NCI-H2029 treated with DMSO at 0.1 percent for 48 hours (cell line): ENCODE measurements around the gene NRCAM.
"Not testable (repeated sequence)": the region's sequence is repeated elsewhere in the genome, so short reads cannot be mapped to it uniquely, and the experiment has no call there.

Experiments used
- DNase-seq: peaks from one replicate; lab custom pipeline; 2025; lab: John Stamatoyannopoulos, UW

NRCAM gene

DNA sequence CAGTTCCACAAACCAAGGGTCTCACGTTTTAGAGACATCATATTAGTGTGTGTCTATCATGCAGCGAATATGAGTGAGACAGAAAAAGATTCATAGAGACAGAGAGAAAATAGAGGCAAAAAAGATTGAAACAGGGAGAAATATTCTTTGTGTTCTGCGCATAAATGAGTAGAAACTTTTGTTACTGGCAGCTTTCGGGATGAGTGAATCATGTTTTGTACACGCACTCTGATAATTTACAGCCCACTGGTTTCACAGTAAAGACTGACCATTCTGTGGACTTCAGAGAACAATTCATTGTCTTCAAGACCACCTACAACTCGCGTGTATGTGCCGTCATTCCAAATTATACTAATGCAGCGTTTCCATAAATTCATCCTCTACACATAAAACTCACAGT lies 60.2 kb downstream of the NRCAM start:
- DNase-seq, result no peak

DNA sequence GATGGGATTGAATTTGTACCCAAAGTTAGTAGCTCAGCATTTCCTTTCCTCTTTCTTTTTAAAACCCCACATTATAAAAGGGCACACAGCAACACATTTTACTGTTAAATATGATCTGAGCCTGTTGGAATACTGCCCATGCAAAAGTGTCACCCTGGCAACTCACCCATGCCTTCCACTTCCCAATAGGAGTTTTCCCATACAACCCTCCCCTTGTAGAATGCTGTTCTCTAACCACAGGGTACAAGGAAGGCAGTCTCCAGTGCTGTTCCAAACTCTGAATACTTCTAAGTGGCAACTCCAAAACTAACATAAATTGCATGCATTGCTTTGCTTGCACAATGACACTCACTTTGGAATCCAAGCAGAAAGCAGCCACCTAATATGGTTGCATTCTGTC lies 60.8 kb downstream of the NRCAM start:
- DNase-seq, result no peak

DNA sequence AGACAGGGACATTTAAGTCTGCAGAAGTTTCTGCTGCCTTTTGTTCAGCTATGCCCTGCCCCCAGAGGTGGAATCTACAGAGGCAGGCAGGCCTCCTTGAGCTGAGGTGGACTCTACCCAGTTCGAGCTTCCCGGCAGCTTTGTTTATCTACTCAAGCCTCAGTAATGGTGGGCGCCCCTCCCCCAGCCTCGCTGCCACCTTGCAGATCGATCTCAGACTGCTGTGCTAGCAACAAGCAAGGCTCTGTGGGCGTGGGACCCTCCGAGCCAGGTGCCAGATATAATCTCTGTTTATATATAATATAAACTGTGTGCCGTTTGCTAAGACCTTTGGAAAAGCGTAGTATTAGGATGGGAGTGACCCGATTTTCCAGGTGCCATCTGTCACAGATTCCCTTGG lies 63.1 kb downstream of the NRCAM start:
- not testable (repeated sequence) for DNase-seq

DNA sequence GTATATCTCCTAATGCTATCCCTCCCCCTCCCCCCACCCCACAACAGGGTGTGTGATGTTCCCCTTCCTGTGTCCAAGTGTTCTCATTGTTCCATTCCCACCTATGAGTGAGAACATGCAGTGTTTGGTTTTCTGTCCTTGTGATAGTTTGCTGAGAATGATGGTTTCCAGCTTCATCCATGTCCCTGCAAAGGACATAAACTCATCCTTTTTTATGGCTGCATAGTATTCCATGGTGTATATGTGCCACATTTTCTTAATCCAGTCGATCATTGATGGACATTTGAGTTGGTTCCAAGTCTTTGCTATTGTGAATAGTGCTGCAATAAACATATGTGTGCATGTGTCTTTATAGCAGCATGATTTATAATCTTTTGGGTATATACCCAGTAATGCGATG lies 68.5 kb downstream of the NRCAM start:
- not testable (repeated sequence) for DNase-seq

DNA sequence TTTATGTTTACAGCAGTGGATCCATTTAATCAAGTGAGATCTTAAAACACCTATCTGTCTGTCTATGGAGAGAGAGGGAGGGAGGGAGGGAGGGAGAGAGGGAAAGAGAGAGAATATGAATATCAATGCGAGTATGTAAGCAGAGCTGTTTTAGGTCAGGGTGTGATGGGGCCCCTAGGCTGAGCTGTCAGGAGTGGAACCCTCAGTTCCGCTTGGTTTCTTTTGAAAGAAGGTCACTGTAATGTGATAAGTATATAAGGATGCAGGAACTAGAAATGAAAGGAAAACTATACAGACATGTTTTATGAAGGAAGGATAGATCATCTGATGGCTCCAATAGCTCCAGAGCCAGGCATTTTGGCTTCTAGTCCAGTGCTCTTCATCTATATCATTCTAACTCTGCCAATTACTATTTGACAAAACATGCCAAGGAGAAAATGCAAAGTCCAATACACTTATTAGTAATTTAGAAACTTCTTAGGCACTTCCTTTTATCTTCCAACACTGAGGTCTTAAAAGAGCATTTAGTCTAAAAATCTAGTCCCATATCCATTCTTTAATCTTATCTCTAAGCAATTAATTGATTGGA lies 70.3 kb downstream of the NRCAM start:
- DNase-seq, result peak; percentile 70

DNA sequence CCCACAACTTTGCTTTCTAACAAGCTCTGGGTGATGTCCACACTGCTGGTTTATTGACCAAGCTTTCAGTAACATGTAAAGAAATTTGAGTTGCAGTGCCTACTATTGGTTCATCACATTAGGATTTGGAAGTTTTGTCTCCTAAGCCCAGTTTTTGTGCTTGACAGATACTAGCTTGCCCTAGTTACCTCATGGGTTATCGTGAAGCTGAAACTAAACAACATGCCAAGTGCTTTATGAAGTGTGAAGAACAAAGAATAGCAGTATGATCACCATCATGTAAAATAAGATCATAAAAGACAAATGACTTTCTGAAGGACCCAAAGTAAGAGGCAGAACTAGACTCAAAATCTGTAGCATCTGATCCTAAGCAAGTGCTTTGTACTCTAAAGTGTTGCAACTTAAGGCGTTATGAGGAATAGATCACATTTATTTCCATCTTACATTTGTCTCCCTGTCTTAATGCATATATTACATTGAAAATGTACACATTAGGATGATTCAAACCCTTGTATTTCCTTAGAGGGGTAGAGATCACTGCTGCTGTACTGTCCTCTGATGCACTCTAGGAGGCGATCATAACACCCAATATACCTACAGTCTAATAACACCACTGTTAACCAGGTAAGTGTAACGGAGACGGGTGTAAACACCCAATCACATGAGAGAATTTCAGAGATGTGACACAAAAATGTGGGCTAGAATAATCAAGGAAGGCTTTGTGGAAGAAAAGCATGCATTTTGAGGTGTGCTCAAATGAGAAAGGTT lies 71.3 kb downstream of the NRCAM start:
- DNase-seq, result no peak

DNA sequence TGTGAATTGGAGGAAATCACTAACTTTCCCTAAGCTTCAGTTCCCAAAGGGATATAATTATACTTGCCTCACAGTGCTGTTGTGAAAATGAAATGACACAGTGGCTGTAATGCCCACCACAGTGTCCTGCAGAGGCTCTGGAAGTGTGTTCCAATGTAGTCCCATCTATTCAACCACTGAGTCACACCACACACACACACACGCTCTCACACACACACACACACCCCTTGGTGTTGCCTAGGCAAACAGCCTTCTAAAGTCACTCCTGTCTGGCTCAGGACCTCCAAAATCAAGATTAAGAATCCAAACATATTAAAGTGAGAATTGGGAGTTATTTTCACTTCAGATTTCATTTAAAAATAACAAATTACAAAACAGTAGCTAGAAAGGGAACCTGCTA lies 73.3 kb downstream of the NRCAM start:
- no peak for DNase-seq

DNA sequence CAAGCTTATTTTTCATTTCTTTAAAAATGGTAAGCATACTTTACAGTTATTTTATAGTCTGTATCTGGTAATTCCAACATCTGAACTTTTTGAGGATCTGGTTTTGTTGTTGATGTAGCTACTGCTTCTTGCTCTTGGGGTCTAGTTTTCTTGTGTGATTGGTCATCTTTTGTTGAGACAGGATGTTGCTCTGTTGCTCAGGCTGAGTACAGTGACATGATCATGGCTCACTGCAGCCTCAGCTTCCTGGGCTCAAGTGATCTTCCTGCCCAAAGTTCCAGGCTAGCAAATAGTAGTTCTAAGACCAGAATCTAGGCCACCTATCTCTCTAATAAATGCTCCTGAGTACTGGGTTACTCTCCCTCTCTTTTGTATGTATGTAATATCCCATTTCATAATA lies 75.7 kb downstream of the NRCAM start:
- DNase-seq, result no peak

DNA sequence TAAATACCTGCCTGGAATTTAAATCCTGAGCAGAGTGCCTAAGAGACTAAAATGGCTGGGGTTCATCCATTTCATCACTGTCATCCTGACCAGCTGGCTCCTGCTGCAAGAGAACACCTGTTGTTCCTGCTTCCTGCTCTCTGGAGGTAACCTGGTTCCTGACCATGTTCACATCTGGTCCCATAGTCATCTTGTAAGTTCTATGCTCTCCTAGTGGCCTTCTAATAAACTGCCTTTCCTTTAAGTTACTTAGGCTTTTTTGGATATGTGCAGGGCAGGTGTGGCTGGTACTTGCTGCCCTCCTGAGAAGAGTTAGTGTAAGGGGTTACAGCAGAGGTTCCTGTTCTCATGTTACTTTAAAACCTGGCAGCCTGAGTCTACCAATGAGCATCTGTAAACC lies 80.0 kb downstream of the NRCAM start:
- no peak for DNase-seq

DNA sequence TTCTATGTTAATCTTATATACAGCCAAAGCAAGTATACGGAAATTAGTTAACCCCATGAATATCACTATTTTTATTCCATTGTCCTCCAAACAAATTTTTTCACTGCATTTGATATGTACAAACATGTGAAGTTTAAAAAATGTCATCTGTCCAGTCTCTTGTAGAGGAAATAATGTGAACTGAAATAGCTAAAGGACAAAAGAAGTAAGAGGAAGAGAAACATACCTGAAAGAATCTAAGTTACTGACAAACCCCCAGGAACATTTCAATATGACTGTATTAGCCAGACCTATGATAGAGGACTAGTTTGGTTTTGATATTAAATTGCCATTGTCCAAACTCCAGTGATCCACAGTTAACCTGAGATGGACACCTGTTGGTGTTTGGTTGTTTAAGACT lies 80.6 kb downstream of the NRCAM start:
- DNase-seq, result no peak

DNA sequence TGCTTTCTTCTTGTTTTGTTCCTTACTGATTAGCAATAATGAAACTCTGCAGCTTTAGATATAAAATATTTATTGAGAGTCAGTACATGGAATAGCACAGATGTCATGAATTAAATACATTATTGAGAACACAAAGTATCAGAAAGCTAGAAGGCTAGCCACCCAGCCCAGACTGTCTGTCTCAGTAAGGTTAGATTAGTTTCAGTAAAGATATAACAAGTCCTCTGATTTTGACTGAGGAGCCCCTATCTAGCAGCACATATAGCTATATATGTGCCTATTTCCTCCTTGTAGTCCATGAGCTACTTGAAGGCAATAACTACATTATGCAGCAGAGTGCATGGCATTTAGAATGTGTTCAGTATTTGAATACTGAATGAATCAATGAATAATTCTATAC lies 81.3 kb downstream of the NRCAM start:
- no peak for DNase-seq

DNA sequence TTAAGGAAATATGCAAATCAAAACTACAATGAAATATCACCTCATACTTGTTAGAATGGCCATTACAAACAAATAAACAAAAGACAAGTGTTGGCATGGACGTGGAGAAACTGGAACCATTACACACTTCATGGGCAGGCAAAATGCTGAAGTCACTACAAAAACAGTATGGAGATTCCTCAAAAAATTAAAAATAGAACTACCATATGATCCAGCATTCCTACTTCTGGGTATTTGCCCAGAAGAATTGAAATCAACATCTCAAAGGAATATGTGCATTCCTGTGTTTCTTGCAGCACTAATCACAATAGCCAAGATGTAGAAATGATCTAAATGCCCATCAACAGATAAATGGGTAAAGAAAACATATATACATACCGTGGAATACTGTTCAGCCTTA lies 83.6 kb downstream of the NRCAM start:
- DNase-seq, result no peak

DNA sequence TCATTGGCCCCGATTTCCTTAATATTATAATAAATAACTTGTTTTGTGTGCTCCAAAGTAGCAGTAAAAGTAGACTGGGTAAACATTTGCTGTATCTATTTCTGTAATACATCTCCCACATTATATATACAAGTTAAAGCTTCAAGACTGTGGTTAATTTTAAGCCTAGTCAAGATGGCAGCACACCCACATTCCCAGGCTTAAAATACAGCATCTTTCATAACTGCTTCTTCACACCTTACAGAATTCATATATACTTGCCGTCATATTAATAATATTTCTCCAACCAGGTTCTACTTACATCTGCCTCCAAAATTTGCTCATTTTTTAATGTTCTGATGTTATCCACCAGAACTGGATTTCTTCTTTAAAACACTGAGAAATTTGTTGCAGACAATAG lies 85.6 kb downstream of the NRCAM start:
- DNase-seq, result no peak

DNA sequence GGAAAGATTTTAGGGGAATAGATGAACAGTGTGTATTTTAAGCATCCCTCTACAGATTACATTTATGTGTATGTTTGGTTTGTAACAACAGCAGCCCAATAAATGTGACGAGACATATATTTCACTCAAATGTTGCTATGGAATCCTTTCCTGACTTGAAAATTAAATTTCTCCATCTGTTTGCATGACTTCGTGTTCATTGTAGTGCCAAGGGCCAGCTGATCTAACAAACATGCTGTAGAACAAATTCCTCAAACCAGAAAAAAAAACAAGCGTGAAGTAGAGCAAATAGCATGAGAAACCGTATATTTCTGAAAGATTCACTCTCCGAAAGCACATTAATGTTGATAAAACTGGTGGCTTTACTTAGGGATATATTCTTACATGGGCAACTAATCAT lies 87.8 kb downstream of the NRCAM start:
- DNase-seq, result peak; percentile 37

DNA sequence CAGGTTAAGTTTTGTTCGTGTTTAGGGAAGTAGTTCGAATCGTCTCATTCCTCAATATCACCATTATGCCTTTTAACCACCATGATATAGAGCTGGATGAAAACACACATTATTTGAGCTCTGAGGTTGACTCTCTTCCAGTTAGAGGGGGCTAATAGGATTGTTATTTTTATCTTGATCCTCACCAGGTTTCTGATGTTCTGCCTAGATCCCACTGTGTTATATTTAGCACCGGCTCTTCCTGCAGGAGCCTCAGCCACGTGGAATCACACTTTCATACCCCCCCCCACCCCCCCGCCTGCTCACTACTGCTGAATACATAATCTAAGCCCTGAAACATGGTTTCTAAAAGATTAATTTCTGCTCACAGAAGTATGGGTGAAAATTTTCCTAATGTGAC lies 88.3 kb downstream of the NRCAM start:
- DNase-seq, result no peak

DNA sequence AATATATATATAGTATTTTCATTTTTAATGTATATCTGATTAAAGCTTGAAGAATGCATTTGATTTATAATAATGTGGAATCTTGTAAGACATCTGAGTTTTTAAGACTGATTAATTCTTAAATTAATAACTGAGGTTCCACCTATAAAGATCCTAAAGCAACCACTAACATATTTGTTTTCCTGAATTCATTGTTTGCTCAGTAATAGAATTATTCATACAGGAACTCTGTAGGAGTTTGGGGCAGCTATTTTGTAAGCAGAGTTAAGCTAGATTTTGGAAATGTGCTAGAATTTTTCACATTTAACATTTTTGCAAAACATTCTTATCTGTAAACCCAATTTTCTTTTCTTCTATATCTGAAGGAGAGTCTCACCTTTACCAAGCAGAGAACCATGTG lies 88.9 kb downstream of the NRCAM start:
- DNase-seq, result no peak

DNA sequence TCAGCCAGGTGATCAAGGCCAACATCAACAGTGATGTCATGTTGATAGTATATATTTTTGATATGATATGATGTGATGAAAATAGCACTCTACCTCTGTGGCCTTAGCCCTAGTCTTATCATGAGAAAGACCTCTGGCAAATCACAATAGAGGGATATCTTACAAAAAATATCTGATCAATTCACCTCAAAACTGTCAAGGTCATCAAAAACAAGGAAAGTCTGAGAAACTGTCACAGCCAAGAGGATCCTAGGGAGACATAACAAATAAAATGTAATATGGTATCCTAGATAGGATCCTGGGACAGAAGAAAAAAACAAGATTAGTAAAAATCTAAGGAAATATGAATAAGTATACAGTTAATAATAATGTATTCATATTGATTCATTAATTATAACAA lies 92.6 kb downstream of the NRCAM start:
- DNase-seq, result no peak

DNA sequence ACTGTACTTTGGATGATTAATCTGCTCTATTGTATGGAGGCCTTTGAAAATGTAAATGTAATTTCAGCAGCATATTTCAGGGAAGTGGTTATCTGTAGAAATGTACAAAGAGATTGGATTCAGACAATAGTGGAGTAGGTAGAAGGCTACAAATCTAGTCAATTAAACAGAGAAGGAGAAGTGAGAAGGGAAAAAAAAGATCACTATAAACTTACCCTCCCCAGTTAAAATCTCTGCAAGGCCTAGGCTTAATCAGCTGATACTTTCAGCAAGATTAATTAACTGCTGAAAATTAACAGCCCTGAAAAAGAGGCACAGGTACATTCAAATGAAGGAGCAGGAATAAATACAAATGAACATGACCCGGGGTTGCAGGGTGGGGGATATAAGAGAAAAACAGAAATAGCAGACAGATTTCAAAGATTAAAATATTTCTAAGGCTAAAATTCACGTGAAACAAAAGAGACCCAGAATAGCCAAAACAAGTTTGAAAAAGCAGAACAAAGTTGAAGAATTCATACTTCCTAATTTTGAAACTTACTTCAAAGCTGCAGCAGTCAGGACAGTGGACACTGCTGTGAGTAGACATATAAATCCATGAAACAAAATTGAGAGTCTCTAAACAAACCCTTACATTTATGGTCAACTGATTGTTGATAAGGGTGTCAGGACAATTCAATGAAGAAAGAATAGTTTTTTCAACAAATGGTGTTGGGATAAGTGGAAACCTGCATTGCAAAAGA lies 96.0 kb downstream of the NRCAM start:
- no peak for DNase-seq

DNA sequence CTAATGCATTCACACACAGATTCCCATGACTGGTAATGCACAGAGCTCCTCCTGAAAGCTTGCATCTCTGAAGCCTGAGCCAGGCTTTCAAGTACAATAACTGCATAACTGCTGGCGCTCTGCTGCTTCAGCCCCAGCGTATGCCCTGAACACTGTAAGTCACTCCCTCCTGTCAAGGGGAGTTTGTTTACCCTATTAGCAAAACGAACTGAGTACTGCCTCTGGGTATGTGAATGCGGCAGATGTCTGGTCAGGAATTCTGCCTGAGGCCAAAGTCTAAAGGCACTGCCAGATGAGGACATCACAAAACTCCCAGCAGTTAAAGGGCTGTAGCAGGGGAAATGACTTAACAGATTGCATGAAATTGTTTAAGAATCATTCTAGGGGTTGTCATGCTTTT lies 97.7 kb downstream of the NRCAM start:
- peak; percentile 90 for DNase-seq

DNA sequence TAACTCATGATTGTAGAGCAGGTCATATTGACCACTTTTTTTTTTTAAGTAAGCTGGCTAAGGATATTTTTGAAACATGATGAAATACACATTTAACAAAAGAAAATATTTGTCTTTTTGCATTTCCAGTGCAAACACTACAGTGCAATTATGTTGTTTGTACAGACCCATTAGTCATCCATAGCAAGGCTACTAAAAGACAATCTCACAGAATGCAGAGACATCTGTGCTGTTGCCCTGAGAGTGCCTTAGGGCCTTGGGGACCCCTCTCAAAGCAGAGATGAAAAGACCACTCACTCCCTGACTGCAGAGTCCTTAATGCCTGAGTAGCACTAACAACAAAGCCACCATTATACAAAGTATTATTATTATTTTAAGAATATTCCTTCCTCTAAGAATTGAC lies 104.5 kb downstream of the NRCAM start:
- DNase-seq, result peak; percentile 84

DNA sequence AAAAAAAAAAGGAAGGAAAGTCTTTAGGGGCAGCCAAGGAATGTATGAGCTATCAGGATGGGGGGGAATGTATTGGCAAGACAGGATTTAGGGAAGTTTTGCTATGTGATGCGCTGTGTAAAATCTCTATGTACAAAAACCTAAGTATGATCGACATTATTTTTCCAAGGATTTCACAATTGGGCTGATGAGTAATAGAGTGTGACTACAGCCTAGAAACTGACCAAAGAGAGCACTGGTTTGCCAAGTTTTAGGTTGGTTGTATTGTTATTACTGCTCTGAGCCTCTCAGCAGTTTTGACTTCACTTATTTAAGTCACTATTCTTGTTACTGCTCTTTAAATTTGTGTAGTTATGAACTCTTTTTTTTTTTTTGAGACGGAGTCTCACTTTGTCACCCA lies 107.3 kb downstream of the NRCAM start:
- DNase-seq, result no peak

DNA sequence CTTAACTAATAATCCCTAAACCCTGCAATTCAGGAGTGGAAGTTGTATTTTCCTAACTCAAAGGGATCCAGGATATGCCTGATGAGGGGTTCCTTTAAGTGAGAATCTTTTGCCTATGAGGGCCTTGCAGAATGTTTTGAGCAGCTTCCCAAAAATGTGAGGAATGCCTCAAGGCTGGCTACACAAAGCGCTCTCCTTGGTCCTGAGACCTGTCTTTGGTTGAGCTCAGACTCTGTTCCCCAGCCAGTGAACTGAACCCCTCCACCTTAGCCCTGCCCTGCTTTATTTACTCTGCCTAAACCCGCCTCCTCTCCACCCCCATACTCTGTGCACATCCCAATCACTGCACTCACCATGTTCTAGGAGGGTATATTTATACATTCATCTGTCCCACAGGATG lies 108.6 kb downstream of the NRCAM start:
- DNase-seq, result no peak

DNA sequence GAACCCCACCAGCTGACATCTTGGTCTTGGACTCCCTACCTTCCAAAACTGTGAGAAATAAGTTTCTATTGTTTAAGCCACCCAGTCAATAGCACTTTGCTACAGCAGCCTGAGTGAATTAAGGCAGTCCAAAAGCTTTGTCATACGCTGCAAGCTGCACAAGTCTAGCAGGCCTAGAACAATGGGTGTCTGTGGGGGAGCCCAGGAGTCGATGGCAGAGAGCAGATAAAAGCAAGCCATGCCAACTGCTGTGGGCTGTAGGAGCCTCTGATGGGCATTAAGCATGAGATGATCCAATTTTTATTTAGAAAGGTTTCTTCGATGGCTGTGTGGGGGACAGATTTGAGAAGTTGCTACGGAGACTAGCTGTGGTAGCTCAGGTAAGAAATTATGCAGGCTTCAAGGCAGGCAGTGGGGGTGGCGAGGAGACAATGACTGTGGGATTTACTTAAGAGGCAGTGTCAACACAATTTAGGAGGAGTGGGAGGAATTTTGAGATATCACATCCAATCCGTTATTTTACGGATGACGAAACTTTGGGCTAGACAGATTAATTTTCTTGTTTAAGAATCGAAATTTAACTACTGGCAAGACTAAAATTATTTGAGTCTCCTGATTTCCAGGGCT lies 110.4 kb downstream of the NRCAM start:
- no peak for DNase-seq
